NT2/D1 (cell line): Measurements from ENCODE around the gene CIB4.

ENCODE experiments used
- SUZ12 ChIP-seq: IDR thresholded peaks from 2 replicates; pipeline ENCODE4 v1.6.1; 2011; ENCODE audit not compliant: insufficient read length, insufficient read depth; ENCODE audit errors: extremely low read depth
- YY1 ChIP-seq: IDR thresholded peaks from 2 replicates; pipeline ENCODE4 v1.6.1; 2011; ENCODE audit not compliant: insufficient read length, insufficient read depth
- ZNF274 ChIP-seq: IDR thresholded peaks from 2 replicates; pipeline ENCODE4 v1.6.1; 2011; ENCODE audit warnings: mild to moderate bottlenecking, low read depth, low read length

GRCh38 chr2:26577442-26578112, 63.6 kb downstream of the CIB4 start:
- TF ChIP-seq SUZ12, result no peak
- no peak for TF ChIP-seq YY1
- no peak for TF ChIP-seq ZNF274
